ENCODE data around the gene TM4SF18.

The TM4SF18 gene

GRCh38 chr3:149284034-149284433 is 49.4 kb downstream of the TM4SF18 start:
- DNase-seq (ENCODE audit: low read depth in 3 of 3): no peak

- DNase-seq (ENCODE audit: low read depth in 3 of 3): no peak
Observed at GRCh38 chr3:149283401-149283800, 50.0 kb downstream of the TM4SF18 start.

- DNase-seq (ENCODE audit: low read depth in 3 of 3): no peak
Observed at GRCh38 chr3:149282836-149283235, 50.6 kb downstream of the TM4SF18 start.

DNA sequence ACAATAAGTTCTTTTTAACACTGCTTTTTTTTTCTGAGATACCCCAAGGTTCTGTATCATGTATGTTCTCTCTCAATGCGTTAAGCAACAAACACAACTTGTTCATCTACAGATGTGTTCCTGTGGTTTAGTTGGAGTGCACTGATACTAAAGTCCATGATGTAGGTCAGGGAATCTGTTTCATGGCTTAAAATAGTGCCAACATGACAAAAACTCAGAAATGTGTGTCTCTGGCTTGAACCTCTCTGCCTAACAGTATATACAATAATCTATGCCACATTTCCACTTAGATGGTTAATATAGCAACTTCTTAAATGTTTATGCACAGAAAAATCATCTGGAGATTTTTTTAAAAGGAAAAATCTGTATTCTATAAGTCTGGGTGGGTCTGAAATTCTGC is 51.1 kb downstream of the TM4SF18 start:
- no peak for DNase-seq (ENCODE audit: low read depth in 3 of 3)

DNA sequence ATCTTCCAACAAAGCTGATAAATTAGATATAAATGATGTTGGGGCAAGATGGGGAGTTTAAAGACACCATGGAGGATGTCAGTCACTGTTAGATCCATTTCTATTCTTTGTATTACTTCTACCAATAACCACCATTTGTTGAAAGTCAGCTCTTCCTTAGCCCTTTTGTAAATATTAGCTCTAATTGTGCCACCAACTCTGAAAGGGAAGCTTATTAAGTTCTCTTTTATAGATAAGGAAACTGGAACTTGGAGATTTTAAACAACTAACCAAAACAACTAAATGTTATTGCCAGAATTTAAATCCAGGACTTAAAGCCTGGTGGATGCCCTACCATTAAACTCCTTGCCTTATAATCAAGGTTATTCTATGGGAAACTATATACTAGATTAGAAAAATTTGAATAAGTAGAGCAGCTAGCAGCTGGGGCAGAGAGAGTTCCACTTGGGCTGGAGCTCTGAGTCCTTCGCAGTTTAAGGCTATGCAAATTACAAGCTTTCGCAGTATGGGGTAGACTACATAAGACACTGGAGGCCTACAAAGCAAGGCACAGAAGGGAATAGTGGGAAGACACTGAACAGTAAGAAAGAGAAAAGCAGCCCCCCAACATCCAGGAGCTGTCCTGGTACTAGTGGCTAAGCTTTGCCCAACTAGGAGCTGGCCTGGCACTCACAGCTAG is 52.6 kb downstream of the TM4SF18 start:
- no peak for DNase-seq (ENCODE audit: low read depth in 3 of 3)

DNA sequence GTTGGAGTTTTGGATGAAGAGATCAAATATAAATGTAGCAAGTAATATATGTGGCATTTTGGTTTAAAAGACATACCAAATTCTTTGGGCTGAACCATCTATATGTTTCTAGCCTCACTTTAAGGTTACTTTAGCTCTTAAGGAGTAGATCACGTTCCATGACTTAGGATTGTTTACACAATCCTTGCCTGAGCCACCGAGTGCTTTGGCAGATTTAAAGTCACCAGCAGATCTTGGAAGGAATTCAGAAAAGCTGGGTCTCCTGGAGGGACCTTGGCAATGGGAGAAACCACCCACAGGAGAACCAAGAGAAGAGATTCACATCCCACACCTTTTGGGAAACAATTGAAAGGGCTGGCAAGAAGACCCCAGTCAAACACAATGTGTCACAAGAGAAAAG is 54.5 kb downstream of the TM4SF18 start:
- DNase-seq (ENCODE audit: low read depth in 3 of 3): no peak

- no peak for DNase-seq (ENCODE audit: low read depth in 3 of 3)
Observed at GRCh38 chr3:149277331-149277813, 56.1 kb downstream of the TM4SF18 start.

DNA sequence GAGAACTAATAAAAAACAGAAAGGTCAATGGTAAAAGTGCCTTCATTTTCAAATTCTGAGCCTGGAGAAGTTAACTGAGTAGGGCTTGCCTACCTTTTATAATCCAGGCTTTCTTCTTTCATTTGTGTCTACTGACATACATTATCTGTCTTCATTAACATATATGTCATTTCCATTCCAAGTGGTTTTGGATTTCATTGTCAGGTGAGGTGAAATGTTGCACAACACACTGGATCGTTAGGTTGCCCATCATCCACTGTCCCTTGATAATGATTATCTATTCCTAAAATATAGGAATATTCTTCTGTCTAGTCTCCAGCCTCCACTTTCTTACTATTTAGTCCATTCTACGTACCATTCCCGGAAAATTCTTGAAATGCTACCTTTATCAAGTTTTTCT is 56.8 kb downstream of the TM4SF18 start:
- DNase-seq (ENCODE audit: low read depth in 3 of 3): no peak

DNA sequence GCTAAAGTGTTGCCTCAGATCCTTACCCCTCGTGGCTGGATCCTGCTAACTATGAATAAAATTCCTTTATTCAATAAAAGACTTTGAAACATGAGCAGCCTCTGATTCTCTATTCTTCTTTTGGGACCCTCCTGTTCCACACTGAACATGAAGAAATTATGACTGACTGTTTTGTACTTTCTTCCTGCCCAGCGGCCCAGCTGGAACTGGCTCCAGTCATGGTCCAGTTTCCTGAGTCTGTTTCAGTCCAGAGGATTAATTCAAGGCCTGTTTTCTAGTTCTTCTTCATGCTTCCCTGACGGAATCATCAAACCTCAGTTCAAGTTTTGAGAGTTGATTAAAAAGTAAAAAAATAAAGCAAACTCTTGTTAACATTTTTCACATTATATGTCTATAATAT is 59.2 kb downstream of the TM4SF18 start:
- DNase-seq (ENCODE audit: low read depth in 3 of 3): no peak

- DNase-seq (ENCODE audit: low read depth in 3 of 3): no peak
Observed at GRCh38 chr3:149273096-149273751, 60.2 kb downstream of the TM4SF18 start.

DNA sequence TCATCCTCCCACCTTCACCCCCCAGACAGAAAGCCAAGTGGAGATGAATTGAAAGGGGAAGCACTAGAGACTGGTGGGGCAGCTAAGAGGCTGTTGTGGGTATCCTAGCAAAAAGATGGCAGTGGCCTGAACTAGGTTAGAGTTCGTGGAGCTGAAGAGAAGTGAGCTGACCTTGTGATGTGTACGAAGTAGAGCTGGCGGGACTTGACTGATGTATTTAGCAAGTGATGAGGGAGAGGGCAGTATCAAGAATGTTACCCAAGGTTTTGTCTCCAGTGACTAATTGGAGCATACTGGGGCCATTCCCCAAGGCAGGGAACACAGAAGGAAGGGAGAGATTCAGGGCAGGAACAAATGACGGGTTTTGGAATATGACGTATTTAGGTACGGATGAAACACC is 61.8 kb downstream of the TM4SF18 start:
- no peak for DNase-seq (ENCODE audit: low read depth in 3 of 3)

DNA sequence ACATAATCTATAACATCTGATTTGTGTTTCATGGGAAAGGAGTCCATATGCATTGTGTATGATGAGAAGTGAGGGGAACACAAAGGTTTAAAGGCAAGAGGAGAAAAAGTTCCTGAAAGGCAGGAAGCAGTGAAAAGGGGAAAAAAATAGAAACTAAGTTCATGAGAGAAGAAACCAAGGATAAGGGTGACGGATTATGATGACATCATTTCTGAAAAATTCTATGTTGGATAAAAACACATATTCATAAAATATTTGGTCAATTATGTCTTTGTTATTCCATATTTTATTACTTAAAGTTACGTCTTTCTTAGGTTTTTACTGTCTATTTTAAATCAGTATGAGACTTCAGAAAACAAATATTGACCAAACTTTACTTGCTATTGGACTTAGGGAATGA is 63.3 kb downstream of the TM4SF18 start:
- DNase-seq (ENCODE audit: low read depth in 3 of 3): no peak

GRCh38 chr3:149269687-149270086 is 63.7 kb downstream of the TM4SF18 start:
- DNase-seq (ENCODE audit: low read depth in 3 of 3): no peak

Data from stimulated activated CD4-positive, alpha-beta T cell treated with anti-CD3 and anti-CD28 coated beads, TNF-alpha, amount 100 ng/mL, for 4 hours (primary cell).